Activated CD4-positive, alpha-beta T cell treated with anti-CD3 and anti-CD28 coated beads, Interleukin-2, Interleukin-6, amounts not matched to agents 100 ng/mL and 50 ng/mL, durations not matched to agents 16 hours and 8 hours (primary cell): ENCODE results near the gene SLC2A4RG.

ENCODE experiments used
- DNase-seq: peaks from one replicate; pipeline ENCODE4 v3.0.0-alpha.2; 2020

SLC2A4RG gene

DNA sequence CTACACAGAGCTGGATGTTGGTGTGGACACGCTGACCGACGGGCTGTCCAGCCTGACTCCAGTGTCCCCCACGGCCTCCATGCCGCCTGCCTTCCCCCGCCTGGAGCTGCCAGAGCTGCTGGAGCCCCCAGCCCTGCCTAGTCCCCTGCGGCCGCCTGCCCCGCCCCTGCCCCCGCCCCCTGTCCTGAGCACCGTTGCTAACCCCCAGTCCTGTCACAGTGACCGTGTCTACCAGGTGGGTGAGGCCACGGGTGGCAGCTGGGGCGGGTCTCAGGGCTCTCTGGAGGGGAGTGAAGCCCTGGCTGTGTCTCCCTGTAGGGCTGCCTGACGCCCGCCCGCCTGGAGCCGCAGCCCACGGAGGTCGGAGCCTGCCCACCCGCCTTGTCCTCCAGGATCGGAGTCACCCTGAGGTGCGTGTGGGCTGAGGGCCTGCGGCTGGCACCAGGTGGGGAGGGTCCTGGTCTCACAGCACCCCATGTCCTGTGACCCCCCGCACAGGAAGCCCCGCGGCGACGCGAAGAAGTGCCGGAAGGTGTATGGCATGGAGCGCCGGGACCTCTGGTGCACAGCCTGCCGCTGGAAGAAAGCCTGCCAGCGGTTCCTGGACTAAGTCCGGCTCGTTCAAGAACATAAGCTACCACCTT, 2.9 kb downstream of the SLC2A4RG start:
- DNase-seq = no peak

DNA sequence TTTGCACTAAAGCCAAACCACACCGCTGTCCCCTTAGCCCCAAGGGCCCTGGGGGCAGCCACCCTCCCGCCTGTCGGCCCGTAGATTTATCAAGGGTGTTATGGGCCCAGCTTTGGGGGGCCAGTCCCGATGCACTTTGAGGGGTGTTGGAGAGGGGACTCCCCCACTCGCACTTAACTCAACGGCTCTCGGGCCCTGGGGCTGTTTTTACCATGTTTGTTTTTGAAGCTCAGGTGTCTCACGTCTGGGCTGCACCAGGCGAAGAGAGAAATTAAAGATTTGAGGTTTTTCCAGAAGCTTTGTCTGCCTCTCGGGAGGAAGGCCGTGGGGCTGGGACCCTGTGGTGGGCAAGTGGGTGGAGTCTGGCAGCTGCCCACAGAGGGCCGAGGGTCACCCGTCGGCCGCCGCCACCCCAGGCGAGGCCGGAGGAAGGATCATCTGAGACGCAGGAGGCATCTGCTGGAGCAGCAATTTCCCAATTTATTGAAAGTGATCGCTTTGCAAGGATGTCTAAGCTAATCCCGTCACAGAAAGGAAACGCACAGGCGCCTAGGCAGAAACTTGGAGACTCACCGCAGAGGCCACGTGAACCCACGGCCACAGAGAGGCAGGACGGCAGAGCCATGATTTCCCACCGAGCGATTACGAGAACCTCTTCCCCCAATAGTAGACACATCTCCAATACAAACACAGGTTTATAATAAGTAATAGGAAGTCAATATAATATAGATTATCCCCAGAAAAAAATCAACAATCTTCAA, 3.8 kb downstream of the SLC2A4RG start:
- no peak for DNase-seq

DNA sequence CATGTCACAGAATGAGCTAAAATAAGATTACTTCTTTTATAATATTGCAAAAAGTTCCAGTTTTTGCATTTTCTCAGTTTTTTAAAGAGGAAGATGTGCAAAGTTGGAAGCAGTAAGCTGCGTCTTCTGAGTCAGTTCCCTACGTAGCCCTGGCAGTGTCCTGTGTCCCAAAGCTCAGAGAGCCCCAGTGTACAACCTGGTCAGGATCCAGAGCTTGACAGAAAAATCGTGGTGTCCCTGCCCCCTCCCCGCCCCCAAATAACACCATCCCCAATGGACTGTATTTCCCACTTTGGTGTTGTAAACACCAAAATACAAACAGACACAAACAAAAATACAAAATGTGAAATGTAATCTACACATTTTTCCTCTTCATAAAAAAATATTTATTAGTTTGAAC, 4.6 kb downstream of the SLC2A4RG start:
- no peak for DNase-seq

DNA sequence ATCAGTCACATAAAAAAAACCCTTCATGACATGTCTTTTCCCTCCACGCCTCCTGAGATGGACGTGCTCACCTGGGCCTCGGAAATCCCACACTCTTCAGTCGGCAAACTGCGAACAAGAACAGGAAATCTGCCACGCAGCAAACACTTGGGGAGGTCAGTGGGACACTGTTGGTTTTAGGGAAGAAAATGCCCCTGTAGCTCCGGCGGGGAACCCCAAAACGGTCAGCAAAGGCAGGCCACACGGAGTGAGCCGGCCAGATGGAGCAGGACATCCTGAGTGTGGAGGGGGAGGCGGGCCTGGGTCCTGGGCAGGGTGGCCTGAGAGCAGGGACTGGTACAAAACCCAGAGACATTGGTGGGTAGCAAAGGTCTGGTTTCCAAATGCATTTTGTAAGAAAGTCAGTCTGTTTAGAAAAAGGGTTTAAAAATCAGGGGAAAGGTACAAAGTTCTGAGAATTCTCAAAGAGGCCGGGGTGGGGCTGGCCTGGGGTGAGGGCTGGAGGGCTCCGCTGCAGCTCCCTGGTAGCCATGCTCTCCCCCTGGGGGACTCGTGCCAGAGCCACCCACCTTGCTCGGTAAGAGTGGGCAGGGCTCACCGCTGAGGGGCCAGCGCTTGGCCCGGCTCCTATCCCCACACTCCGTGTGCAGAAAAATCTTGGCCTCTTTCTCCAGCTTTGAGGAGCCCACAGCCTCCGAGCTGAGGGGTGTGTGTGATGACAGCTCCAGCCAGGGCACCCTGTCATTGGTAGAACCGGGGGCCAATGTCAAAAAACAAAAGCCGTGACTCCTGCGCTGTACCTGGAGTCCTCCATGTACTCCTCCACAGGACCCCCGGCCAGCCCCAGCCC, 5.2 kb downstream of the SLC2A4RG start:
- no peak for DNase-seq

DNA sequence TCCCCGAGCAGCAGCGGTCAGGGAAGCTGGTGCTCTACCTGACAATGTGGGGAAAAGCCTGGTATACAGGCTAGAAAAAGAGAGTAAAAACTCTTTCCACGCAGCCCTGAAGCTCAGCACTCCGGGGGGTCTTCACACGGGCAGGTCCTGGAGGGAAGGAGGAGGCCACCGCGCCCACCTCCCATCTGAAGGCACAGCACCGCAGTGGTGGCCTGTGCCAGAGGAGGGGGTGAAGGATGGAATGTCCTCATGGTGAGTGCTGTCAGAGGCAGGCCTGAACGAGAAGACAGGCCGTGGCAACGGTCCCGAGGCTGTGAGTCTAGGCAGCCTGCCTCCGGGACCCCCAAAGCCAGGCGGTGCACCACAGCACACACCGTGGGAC, 5.8 kb downstream of the SLC2A4RG start:
- DNase-seq = no peak

DNA sequence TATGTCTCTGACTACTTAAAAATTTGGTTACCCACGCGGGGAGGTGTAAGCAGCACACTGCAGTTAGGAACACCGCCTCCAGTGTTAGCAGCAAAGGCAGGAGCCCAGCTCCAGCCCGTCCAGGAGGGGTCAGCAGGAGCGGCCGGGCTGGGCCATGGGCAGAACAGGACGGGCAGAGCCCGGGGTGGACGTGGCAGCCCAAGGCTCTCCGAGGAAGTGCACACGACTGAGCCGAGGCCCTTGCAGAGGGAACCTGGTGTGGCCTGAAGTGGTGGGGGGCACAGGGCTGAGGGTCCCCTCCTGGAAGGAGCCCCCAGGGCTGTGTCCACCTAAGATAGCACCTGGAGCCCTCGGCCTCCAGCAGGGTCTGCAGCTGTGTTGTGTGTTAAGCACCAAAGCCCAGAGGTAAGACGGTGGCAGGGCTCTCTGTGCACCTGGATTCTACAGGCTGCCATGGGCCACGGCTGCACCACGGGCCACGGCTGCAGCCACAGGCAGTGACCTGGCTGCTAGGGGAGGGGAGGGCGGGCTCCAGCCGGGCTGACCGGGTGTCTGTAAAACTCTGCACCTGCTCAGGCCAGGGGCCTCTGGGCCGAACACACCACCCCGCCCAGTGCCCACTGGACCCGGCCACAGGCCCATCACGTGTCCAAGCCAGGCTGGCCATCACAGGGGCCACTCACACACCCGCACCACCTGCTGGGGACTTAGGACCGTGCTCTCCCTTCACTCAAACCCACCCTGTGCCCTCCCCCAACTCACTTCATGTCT, 6.6 kb downstream of the SLC2A4RG start:
- DNase-seq = no peak

DNA sequence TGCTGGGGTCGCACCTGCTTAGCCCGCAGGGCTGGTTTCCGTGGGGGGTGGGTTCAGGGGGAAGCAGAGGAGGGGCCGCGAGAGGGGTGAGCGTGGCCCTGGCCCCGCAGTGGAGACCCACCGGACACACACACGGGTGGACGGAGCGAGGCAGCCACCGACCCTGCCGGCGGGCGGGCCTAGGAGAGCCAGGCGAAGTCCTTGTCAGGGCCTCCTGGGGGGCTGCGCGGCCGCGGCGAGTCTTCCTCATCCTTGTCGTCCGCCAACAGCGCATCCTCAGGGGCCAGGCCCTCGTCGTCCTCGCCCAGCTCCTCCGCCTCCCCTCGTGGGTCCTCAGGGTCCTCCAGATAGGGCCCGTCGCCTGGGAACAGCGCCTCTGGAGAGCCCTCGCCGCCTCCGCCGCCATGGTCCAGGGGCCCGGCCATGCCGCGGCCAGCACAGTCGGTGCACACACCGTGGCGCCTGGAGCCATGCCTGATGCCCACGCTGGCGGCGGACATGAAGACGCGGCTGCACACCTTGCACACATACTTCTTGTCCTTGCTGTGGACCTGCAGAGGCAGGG, 7.3 kb downstream of the SLC2A4RG start:
- no peak for DNase-seq

DNA sequence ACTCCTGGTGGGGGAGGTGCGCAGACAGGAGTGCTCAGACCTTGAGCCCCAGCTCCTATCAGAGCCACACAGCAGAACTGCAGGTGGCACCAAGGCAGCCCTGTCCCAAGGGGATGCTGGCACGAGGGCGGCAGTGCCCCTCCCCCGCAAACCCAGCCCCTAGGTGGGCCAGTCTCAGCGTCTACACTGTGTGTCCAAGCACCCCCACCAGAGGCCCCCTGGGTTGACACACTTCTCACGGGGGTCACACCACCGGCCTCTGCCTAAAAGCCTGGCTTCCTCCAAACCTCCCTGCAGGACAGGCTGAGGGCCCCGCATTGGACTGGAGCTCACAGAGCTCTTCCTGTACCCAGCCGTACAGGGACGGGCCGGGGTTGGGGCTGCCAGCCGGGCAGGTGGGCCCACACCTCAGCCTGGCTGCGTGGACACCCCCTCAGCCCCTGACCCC, 8.1 kb downstream of the SLC2A4RG start:
- no peak for DNase-seq

DNA sequence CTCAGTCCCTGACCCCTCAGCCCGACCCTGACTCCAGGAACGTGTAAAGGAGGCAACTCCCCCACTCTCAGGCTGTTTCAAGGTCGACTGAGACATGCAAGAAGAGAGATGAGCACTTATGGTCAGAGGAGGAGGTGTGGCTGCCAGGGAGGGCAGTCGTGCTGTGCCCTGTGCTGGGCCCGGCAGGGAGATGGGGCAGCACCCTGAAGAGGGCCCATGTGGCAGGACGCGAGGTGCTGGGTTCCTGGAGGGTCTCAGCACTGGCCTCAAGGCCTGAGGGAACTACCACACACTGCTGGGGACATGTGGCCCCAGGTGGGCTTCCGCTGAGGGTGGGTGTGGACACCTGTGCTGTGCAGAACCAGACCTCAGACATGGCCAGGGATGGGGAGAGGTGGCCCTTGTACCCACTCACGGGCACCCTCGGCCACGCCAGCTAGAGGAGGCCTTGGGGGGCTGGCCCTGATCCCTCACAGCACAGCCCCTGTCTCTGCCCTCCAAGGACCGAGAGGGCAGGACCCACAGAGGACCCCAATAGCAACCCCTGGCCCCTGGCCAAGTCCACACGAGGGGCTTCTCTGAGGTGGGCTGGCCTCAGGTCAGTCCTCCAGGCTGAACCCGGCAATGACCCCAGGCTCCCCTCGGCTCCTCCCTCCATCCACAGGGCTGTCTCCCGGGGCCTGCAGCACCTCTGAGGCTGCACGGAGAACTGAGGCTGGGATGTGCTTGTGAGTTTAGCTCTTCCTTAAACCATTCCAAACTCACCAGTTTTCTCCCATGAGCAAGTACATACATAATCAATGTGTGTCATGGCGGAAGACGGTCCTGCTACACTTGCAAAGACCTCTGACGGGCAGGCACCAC, 8.7 kb downstream of the SLC2A4RG start:
- DNase-seq = no peak

DNA sequence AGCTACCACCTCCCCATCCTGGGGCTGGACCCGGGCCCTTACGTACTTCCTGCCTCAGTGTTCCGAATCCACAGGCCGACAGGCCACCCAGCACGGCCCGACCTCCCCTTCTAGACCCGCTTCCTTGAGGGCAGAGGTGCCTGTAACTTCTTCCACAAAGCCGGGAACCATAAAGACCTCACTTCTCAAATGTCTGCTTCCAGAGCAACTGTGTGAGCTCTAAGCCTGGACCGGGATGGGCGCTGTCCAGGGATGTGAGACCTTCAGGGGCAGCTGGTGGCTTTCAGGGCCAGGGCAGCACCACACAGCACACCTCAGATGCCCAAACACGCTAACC, 9.3 kb downstream of the SLC2A4RG start:
- DNase-seq = no peak

DNA sequence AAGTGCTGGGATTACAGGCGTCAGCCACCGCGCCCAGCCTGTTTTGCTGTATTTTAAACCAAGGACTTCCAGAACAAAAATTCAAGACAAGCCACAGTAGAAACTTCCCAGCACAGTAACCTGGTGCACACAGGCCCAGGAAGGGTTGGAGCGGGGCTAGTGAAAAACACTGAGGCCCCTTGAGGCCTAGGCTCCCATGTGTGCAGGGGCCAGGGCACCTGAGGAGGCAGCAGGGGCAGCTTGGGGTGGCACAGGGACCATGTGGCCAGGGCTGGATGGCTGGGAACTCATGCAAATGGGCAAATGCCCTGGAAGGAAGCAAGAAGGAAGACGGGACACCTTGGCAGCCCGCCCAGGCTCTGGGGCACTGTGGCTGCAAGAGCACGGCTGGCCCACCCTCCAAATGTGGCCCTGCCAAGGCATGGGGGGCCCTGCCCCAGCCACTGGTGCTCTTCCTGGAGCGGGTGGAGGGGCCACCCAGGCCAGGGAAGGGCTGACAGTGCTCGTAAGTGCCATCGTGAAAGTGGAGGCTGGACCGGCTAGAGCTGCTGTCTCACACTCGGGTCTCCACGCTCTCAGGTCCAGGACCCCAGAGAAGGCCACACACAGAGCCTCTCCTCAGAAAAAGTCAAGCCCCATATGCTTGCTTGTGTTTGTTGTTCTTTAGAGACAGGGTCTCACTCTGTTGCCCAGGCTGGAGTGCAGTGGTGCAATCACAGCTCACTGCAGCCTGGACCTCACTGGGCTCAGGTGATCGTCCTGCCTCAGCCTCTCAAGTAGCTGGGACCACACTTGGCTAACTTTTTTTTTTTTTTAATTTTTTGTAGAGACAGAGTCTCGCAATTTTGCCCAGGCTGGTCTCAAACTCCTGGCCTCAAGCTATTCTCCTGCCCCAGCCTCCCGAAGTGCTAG, 10.3 kb downstream of the SLC2A4RG start:
- no peak for DNase-seq

DNA sequence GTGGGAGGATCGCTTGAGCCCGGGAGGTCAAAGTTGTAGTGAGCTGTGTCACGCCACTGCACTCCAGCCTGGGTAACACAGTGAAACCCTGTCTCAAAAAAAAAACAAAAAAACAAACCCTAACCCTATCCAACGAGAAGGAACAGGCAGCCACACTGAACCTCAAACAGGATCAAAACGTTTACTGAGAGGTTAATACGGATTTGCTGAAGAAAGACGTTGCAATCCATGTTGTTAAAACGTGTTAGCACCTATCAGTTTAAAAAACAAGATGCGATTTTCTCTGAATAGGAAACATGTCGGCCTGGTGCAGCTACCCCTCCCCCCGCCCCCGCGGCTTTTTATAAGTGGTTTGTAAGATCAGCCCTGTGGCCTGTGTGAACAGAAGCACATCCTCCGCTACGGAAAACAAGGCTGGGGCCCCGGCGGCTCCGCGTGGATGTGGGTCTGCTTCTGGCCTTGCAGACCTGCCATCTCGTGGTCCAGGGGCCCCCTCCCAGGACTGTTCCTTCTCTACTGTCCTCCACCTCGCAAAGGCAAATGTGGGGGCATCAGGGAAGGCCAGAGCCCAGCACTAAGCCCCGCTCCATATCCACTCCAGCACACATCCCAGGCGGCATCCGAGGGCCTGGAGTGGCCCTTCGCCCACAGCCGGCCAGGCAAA, 11.4 kb downstream of the SLC2A4RG start:
- peak; percentile 56 for DNase-seq

DNA sequence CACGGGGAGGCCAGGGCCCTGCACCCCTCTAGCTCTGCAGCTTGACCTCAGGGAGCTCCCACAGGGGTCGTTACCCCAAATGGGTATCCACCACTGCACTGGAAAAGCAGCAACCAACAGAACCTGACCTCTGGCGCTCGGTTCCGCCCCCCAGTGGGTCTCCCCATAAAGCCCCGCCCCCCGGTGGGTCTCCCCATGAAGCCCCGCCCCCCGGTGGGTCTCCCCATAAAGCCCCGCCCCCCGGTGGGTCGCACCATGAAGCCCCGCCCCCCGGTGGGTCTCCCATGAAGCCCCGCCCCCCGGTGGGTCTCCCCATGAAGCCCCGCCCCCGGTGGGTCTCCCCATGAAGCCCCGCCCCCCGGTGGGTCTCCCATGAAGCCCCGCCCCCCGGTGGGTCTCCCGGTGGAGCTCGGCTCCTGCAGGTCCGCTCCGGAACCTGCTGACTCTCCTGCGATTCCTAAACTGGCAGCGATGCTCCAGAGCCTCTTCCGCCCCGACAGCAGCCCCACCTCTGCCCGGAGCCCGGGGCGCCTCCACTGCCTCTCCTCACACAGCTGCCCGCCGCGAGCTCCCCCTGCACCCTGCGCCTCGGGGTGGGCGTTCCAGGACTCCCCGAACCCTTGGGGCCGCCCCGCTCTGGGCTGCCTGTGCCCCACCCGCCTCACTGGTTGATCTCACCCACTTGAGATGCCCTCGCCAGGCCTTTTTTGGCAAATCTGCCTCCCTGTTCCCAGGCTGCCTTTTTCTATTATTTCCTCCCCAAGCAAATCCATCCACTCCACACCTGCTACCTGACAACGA, 12.1 kb downstream of the SLC2A4RG start:
- peak; percentile 41 for DNase-seq

DNA sequence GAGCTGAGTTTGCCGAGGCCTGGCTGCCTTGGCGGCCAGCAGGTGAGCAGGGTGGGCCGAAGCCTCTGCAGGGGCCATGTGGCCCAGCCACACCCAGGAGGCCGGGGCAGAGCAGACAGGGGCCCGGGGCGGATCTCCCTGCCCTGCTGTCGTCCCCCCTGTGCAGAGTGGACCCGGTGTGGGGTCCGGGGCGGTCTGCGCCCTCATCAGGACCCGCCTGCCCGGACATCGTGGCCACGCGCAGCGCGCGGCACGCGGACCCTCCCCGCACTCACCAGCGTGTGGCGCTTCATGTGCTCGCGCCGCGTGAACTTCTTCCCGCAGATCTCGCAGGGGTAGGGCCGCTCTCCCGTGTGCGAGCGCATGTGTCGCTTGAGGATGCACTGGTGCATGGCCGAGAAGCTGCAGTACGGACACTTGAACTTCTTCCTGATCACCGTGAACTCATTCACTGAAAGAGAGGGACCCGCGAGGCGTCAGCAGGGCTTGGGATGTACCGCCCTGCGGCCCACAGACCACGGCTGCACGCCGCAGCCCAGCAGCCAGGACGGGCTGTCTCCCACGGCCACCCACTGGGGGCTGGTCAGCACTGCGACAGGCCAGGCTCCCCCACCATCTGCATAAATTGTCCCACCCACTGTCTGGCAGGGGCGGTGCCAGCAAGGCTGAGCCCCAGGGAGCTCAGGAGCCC, 13.0 kb downstream of the SLC2A4RG start:
- no peak for DNase-seq

DNA sequence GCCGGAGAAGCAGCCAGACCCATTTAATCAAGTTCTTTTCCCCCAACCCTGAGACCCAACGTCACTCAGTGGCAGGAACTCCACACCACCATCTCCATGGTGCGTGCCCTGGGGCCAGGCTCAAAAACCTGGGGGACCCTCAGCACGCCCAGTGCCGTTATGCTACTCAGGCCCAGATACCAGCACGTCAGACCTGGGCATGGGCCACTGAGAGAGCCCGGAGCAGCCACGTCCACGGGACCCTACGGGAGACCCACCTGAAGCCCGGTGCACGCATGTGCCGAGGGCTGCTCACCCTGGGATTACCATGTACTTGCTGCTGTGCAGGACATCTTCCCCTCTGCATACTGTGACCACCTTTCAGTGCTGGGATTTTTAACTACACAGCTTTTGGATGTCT, 13.8 kb downstream of the SLC2A4RG start:
- DNase-seq = no peak

DNA sequence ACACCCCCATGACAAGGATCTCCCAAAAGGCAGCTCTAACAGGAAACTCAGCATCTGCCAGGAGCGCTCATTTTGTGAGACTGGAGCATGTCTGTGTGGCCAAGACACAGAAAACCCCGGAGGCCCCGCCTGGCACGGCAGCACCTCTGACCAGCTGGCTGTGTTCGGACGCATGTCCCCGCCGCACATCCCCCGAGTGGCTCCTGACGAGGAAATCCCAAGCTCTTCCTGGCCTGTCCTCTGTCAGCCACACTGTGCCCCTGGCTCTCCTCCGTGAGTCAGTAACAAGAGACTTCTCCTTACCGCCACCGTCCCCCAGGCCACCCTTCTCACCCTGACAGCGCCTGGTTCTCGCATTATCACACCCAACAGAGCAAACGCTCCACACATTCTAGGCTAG, 14.4 kb downstream of the SLC2A4RG start:
- no peak for DNase-seq

DNA sequence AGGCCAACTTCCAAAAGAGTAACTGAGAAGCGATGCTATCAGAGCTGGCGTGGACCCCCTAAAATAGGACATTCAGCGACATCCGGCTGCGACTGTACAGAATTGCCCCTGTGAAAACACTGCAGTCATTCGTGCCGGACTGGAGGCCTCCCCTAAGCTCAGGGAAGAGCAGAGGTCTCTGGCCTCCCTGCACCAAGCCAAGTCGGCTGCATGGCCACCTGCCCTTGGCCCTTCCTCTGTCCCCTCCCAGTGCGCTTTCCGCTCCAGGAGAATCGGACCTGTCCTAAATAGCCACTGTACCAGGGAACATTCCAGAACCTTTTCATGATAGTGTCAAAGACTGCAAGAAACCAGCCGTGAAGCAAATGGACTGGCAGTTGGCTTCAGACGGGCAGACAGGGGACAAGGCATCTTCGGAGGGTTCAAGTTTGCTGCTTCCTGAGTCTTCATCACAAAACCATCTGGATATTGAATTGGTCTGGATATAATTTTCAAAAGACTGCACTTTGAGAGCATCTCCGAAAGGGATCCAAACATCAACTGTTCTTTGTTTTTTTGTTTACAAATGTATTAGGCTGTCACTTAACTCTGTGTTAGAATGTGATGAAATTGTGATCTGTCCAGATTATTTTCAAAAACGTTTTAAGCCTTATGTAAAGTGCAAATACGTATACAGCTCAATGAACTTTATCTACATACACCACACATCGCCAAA, 16.5 kb downstream of the SLC2A4RG start:
- DNase-seq = no peak

DNA sequence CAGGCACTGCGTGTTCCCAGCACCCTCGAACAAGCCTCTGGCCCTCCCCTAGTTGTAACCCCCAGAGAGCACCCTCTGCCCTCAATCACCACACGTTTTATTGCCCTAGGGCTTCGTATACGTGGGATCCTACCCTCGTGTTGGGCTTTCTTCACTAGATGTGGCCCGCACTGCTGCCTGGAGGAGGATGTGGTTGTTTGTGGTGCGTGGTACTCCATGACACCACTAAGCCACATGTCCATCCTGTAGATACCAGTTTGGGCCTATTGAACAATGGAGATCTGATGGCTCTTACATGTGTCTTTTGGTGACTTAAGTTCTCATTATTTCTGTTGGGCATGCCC, 17.0 kb downstream of the SLC2A4RG start:
- DNase-seq = peak; percentile 35
